ENCODE results near the gene C19orf12.

Gene C19orf12

DNA sequence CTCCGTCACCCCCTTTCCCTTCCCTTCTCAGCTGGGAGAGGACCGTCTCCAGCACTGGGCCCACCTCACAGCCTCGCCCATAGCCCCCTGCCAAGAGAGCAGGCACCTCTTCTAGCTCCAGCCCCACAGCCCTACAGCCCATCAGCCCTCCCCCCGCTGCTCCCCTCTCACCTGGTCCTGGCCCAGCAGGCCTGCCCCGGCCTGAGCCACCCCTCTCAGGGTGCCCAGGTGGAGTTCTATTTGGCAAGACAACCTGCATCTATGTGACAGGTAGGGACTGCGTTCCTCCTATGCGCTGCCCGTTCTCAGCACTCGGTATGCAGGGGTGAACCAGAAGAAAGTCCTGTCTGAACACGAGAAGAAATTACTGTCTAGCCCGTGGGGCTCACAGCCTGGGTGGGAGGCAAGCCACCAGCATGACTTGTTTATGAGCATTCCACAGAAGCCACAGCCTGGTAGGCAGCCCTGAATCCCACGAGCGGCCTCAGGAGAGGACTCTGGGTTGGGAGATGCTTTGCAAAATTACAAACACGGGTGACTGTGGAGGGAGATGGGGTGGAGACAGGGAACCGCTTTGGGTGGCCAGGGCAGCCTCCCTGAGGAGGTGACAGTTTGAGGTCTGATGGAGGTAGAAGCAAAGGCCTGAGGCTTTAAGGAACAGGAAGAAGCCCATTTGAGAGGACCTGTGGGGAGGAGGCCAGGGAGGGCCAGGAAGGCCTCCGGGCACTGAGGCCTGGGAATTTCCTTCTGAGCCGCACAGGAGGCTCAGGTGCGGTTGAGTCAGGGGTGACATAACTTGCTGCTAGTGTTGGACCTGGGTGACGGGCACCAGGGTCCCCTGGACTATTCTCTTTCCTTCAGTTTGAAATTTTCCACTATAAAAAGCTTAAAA lies 51.0 kb downstream of the C19orf12 start:
- Histone ChIP-seq H3K9ac (ENCODE audit: low read depth, low read length) (no peak overlapping the region; the same call in 1 of the 2 replicates), H3K27me3 (ENCODE audit: insufficient read depth, low read length, poor library complexity) (peaks cover 7% of the 10 kb centered on the region), H3K9me3 (ENCODE audit: insufficient read depth, low read length, severe bottlenecking) (no peaks in the 10 kb centered on the region), H4K20me1 (ENCODE audit: insufficient read depth, low read length) (0 out of 2 replicates have a peak, but pooled peaks cover 5% of the 10 kb centered on the region), H3K27ac (ENCODE audit: low read length) (no peak overlapping the region), H2AFZ (ENCODE audit: low read depth, low read length) (no peak overlapping the region; the same call in 1 of the 2 replicates), H3K36me3 (ENCODE audit: insufficient read depth, low read length) (no peaks in the 10 kb centered on the region), H3K4me1 (ENCODE audit: insufficient read depth, low read length) (peaks cover 44% of the 10 kb centered on the region), H3K4me2 (ENCODE audit: insufficient read depth, low read length) (peak overlapping the region; percentile 97; the same call in 1 of the 2 replicates), H3K4me3 (ENCODE audit: low read depth in 1 of 2, low read length in 2 of 2) (no peak overlapping the region), H3K79me2 (ENCODE audit: insufficient read depth, low read length) (peaks cover 11% of the 10 kb centered on the region)
- ATAC-seq (ENCODE audit: insufficient read depth, low read depth) (no peak), DNase-seq (no peak)
- TF ChIP-seq CTCF (IDR thresholded peaks at IDR 0.05; ENCODE audit: borderline replicate concordance, extremely low read depth, low read length, poor library complexity, severe bottlenecking) (no peak), EZH2 (IDR thresholded peaks at IDR 0.05; ENCODE audit: borderline replicate concordance, low read depth, low read length, severe bottlenecking) (no peak)

DNA sequence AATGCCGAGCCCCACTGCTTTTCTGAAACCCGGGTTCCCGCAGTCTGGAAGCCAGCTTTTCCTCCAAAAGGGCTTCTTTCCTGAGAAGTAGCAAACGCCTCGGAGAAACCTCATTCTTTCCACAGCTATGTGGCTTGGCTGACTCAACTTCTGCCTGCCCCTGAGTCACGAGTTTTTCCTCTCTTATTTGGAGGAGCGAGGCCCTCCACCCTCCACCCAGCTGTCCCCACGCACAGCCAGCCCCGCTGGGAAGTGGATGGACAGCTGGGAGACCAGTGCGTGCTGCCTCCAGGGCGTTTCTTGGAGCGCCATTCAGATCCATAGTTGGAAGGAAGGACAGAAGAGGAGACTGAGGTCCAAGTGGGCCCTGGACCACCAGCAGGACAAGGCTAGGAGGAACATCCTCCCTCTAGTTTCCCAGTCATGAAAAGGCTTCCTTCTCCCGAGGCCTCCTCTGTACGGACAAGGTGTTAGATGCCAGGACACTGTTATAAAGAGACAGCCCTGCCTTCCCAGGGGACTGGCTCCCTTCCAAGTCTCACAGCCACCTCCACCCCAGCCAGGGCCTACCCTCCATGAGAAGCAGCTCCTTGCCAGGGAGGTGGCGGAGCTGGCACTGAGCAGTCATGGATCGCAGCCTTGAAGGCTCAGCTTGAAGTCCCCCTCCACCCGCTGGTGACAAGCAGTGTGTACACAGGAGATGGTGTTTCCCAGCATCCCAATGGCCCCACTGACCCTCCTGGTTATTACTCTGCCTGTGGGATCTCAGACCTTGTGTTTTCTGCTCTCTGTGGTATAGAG lies 52.3 kb downstream of the C19orf12 start:
- no peak overlapping the region for H3K4me3 ChIP-seq (ENCODE audit: low read depth in 1 of 2, low read length in 2 of 2)
- ATAC-seq (ENCODE audit: insufficient read depth, low read depth) (no peak), DNase-seq (no peak)
- peaks cover 7% of the 10 kb centered on the region for H3K27me3 ChIP-seq (ENCODE audit: insufficient read depth, low read length, poor library complexity)
- no peak overlapping the region for H3K4me2 ChIP-seq (ENCODE audit: insufficient read depth, low read length)
- H3K79me2 ChIP-seq (ENCODE audit: insufficient read depth, low read length) = peaks cover 9% of the 10 kb centered on the region; the same call in 1 of the 2 replicates
- 0 out of 2 replicates have a peak, but pooled peaks cover 5% of the 10 kb centered on the region for H4K20me1 ChIP-seq (ENCODE audit: insufficient read depth, low read length)
- no peak for TF ChIP-seq EZH2 (IDR thresholded peaks at IDR 0.05; ENCODE audit: borderline replicate concordance, low read depth, low read length, severe bottlenecking)
- TF ChIP-seq CTCF (IDR thresholded peaks at IDR 0.05; ENCODE audit: borderline replicate concordance, extremely low read depth, low read length, poor library complexity, severe bottlenecking) = no peak
- H2AFZ ChIP-seq (ENCODE audit: low read depth, low read length) = no peak overlapping the region
- no peak overlapping the region for H3K9ac ChIP-seq (ENCODE audit: low read depth, low read length)
- no peak overlapping the region for H3K27ac ChIP-seq (ENCODE audit: low read length)
- no peaks in the 10 kb centered on the region for H3K36me3 ChIP-seq (ENCODE audit: insufficient read depth, low read length)
- no peaks in the 10 kb centered on the region for H3K9me3 ChIP-seq (ENCODE audit: insufficient read depth, low read length, severe bottlenecking)
- H3K4me1 ChIP-seq (ENCODE audit: insufficient read depth, low read length) = peaks cover 32% of the 10 kb centered on the region

DNA sequence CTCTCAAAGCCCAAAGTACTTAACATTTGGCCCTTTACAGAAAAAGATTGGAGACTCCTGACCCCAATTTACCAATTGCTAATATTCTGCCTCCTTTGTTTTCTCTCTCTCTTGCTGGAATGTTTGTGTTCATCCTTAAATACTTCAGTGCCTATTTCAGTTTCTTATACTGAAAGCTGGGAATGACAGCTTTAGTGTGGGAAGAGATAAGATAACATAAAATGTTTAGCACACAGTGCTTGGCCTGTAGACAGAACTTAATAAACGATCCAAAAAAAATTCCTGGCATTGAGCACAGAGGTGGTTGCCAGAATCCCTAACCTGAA lies 52.8 kb downstream of the C19orf12 start:
- peaks cover 26% of the 10 kb centered on the region for H3K4me1 ChIP-seq (ENCODE audit: insufficient read depth, low read length)
- TF ChIP-seq CTCF (IDR thresholded peaks at IDR 0.05; ENCODE audit: borderline replicate concordance, extremely low read depth, low read length, poor library complexity, severe bottlenecking) = no peak
- TF ChIP-seq EZH2 (IDR thresholded peaks at IDR 0.05; ENCODE audit: borderline replicate concordance, low read depth, low read length, severe bottlenecking) = no peak
- H4K20me1 ChIP-seq (ENCODE audit: insufficient read depth, low read length) = 0 out of 2 replicates have a peak, but pooled peaks cover 5% of the 10 kb centered on the region
- no peak overlapping the region for H3K4me2 ChIP-seq (ENCODE audit: insufficient read depth, low read length)
- H3K4me3 ChIP-seq (ENCODE audit: low read depth in 1 of 2, low read length in 2 of 2) = no peak overlapping the region
- no peak overlapping the region for H2AFZ ChIP-seq (ENCODE audit: low read depth, low read length)
- DNase-seq (no peak), ATAC-seq (ENCODE audit: insufficient read depth, low read depth) (no peak)
- no peaks in the 10 kb centered on the region for H3K9me3 ChIP-seq (ENCODE audit: insufficient read depth, low read length, severe bottlenecking)
- H3K79me2 ChIP-seq (ENCODE audit: insufficient read depth, low read length) = peaks cover 8% of the 10 kb centered on the region; the same call in 1 of the 2 replicates
- H3K27ac ChIP-seq (ENCODE audit: low read length) = no peak overlapping the region
- H3K27me3 ChIP-seq (ENCODE audit: insufficient read depth, low read length, poor library complexity) = peaks cover 7% of the 10 kb centered on the region
- H3K36me3 ChIP-seq (ENCODE audit: insufficient read depth, low read length) = no peaks in the 10 kb centered on the region
- no peak overlapping the region for H3K9ac ChIP-seq (ENCODE audit: low read depth, low read length)

Measured in DND-41 (cell line).